Measurements from ENCODE around the gene CFAP20DC. TPM values are rescaled to one million over a fixed set of nuclear protein-coding genes. Genes with fewer than 3 reads are reported as not detected.

CFAP20DC gene
- total and polyA plus RNA-seq, 2 of the 8 experiments (the other 6 are each of a cell fraction or from before 2014, with no cell fraction given) = 2.2 to 2.8 TPM

DNA sequence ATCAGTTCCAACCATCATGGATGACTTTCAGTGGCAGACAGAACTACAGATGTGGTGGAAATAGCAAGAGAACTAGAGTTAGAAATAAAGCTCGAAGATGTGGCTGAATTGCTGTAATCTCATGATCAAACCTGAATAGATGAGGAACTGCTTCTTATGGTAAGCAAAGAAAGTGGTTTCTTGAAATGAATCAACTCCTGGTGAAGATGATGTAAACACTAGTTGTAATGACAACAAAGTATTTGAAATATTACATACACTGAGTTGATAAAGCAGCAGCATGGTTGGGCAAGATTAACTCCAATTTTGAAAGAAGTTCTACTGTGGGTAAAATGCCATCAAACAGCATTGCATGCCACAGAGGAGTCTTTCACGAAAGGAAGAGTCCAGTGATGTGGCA is 251.5 kb downstream of the CFAP20DC start:
- H3K56ac ChIP-seq (replicated peaks; ENCODE audit: insufficient read length, low read depth, low read length) = no peak overlapping the region
- H3K4ac ChIP-seq (replicated peaks; ENCODE audit: insufficient read length, low read depth, low read length) = no peak overlapping the region
- H2AFZ ChIP-seq (ENCODE audit: low read length) = no peak overlapping the region
- no peak overlapping the region for H2BK5ac ChIP-seq (ENCODE audit: low read depth, low read length)
- no peak overlapping the region for H4K91ac ChIP-seq (replicated peaks; ENCODE audit: insufficient read length, low read length)
- H3K18ac ChIP-seq (ENCODE audit: extremely low read depth, low read length) = no peak overlapping the region
- no peak overlapping the region for H3K23ac ChIP-seq (ENCODE audit: insufficient read length)
- H4K20me1 ChIP-seq (replicated peaks in 1 of 2; ENCODE audit: control insufficient read depth in 1 of 2, insufficient read depth in 2 of 2, low read length in 2 of 2) = no peaks in the 10 kb centered on the region
- H2BK20ac ChIP-seq (ENCODE audit: low read length) = no peak overlapping the region
- no peak overlapping the region for H3K4me2 ChIP-seq (ENCODE audit: insufficient read depth in 1 of 2, low read depth in 2 of 2, low read length in 2 of 2)
- no peak for FAIRE-seq
- no peak overlapping the region for H2BK120ac ChIP-seq (replicated peaks; ENCODE audit: low read depth, low read length)
- no peak overlapping the region for H2BK12ac ChIP-seq (ENCODE audit: low read depth, low read length)
- no peaks in the 10 kb centered on the region for H3K27me3 ChIP-seq (replicated peaks in 1 of 4; ENCODE audit: control insufficient read depth in 3 of 4, extremely low read depth in 1 of 4, insufficient read depth in 3 of 4, low read length in 3 of 4)
- DNase-seq (ENCODE audit: low read depth in 1 of 2, low spot score in 2 of 2) = no peak
- H3K79me2 ChIP-seq (ENCODE audit: control insufficient read depth in 1 of 2, insufficient read depth in 2 of 2, low read length in 2 of 2) = no peaks in the 10 kb centered on the region
- H3K9ac ChIP-seq (replicated peaks in 1 of 4; ENCODE audit: extremely low read depth in 1 of 4, low read depth in 3 of 4, low read length in 3 of 4) = no peak overlapping the region
- no peak for TF ChIP-seq SP4 (IDR thresholded peaks at IDR 0.05; ENCODE audit: low read length)
- no peak for TF ChIP-seq SP2 (IDR thresholded peaks at IDR 0.05; ENCODE audit: low read length)
- TF ChIP-seq GTF2F1 (IDR thresholded peaks at IDR 0.05; ENCODE audit: borderline replicate concordance, low read depth, low read length) = no peak
- TF ChIP-seq RAD21 (IDR thresholded peaks at IDR 0.05 in 1 of 2, conservative IDR thresholded peaks at IDR 0.05 in 1 of 2; ENCODE audit: low read depth in 2 of 2, low read length in 2 of 2) = no peak
- TF ChIP-seq CBX5 (IDR thresholded peaks at IDR 0.05; ENCODE audit: low read depth, low read length) = no peak
- no peak for TF ChIP-seq CEBPB (IDR thresholded peaks at IDR 0.05; ENCODE audit: low read depth, low read length)
- TF ChIP-seq YY1 (IDR thresholded peaks at IDR 0.05; ENCODE audit: low read depth, low read length) = no peak
- no peak for TF ChIP-seq RBBP5 (IDR thresholded peaks at IDR 0.05; ENCODE audit: borderline replicate concordance, low read depth, low read length)
- no peak for TF ChIP-seq EZH2 (IDR thresholded peaks at IDR 0.05; ENCODE audit: low read depth, low read length, severe bottlenecking)
- WGBS, 2 experiments (ENCODE audit: extremely low coverage in 1 of 2, insufficient coverage in 1 of 2, insufficient read length in 1 of 2, insufficient replicate concordance in 2 of 2, low coverage in 1 of 2, low lambda C conversion rate in 2 of 2, missing lambda C conversion rate in 1 of 2) = 91% methylated on average over 2 of the region's 2 CpGs; no CpG with 5 or more reads in 1 of the 2 experiments
- no peak overlapping the region for H4K8ac ChIP-seq (ENCODE audit: extremely low read depth, insufficient read depth, low read length)
- ChIA-PET POLR2A (ENCODE audit: partially characterized antibody) (no interaction called here), CTCF (ENCODE audit: partially characterized antibody) (interaction anchor here (0.6 to 0.7 kb wide), 3 partner anchors 518 to 1364 kb away, joined by 3 read pairs; no protein-coding TSS in a partner anchor)
- no peak overlapping the region for H2AK5ac ChIP-seq (ENCODE audit: low read depth, low read length)
- H3K23me2 ChIP-seq (ENCODE audit: low read depth, low read length) = no peaks in the 10 kb centered on the region
- no peak overlapping the region for H3K27ac ChIP-seq (ENCODE audit: low read depth, low read length)
- no peaks in the 10 kb centered on the region for H3K79me1 ChIP-seq (ENCODE audit: low read depth, low read length)
- no peaks in the 10 kb centered on the region for H3K4me1 ChIP-seq (replicated peaks in 1 of 4; ENCODE audit: control insufficient read depth in 3 of 4, insufficient read depth in 4 of 4, low read length in 3 of 4)
- no peak overlapping the region for H4K5ac ChIP-seq (ENCODE audit: insufficient read length, low read depth, low read length)
- no peak overlapping the region for H3K14ac ChIP-seq (ENCODE audit: insufficient read length)
- H3K9me3 ChIP-seq (ENCODE audit: insufficient read depth in 2 of 2, low read depth in 1 of 2, low read length in 1 of 2) = no peaks in the 10 kb centered on the region
- no peak overlapping the region for H2BK15ac ChIP-seq (ENCODE audit: low read length)
- no peak overlapping the region for H3K4me3 ChIP-seq (ENCODE audit: extremely low read depth in 1 of 4, insufficient read depth in 2 of 4, low read depth in 3 of 4, low read length in 4 of 4)
- no peaks in the 10 kb centered on the region for H3K36me3 ChIP-seq (ENCODE audit: control insufficient read depth in 2 of 4, insufficient read depth in 4 of 4, low read length in 3 of 4)

Measured in H1 (cell line).